ENCODE data around the gene COQ10A.
A peak's percentile ranks its signal among the peaks of the same experiment; 100 is the strongest.
"Not testable (repeated sequence)": the region's sequence is repeated elsewhere in the genome, so short reads cannot be mapped to it uniquely, and the experiment has no call there.

Gene COQ10A

GRCh38 chr12:56282030-56282429 lies 15.3 kb downstream of the COQ10A start:
- DNase-seq, result no peak

GRCh38 chr12:56282579-56282978 lies 15.8 kb downstream of the COQ10A start:
- no peak for DNase-seq

- DNase-seq, result not testable (repeated sequence)
Observed at GRCh38 chr12:56284263-56284662, 17.5 kb downstream of the COQ10A start.

- DNase-seq, result no peak
Observed at GRCh38 chr12:56286044-56286830, 19.5 kb downstream of the COQ10A start.

- no peak for DNase-seq
Observed at GRCh38 chr12:56288705-56289387, 22.1 kb downstream of the COQ10A start.

GRCh38 chr12:56293795-56294194 lies 27.1 kb downstream of the COQ10A start:
- DNase-seq, result no peak

GRCh38 chr12:56296295-56296694 lies 29.6 kb downstream of the COQ10A start:
- no peak for DNase-seq

- DNase-seq, result no peak
Observed at GRCh38 chr12:56297400-56297799, 30.7 kb downstream of the COQ10A start.

GRCh38 chr12:56298828-56299227 lies 32.1 kb downstream of the COQ10A start:
- DNase-seq, result no peak

GRCh38 chr12:56299308-56299852 lies 32.6 kb downstream of the COQ10A start:
- no peak for DNase-seq

GRCh38 chr12:56299853-56300643 lies 33.3 kb downstream of the COQ10A start, which contains the start of gene CS:
TSS of gene CS (minus strand) at chr12:56300330. CDS start at chr12:56300201, 129 bp downstream.
- DNase-seq, result peak; percentile 87 to 98 (median 96)

- no peak for DNase-seq
Observed at GRCh38 chr12:56300644-56301464, 34.1 kb downstream of the COQ10A start.

GRCh38 chr12:56304276-56304675 lies 37.5 kb downstream of the COQ10A start:
- DNase-seq, result no peak

GRCh38 chr12:56304872-56305590 lies 38.3 kb downstream of the COQ10A start:
- DNase-seq, result no peak

GRCh38 chr12:56307221-56307965 lies 40.7 kb downstream of the COQ10A start:
- DNase-seq, result no peak

GRCh38 chr12:56308714-56309113 lies 42.0 kb downstream of the COQ10A start:
- no peak for DNase-seq

- no peak for DNase-seq
Observed at GRCh38 chr12:56311003-56311402, 44.3 kb downstream of the COQ10A start.

GRCh38 chr12:56315249-56315621 lies 48.5 kb downstream of the COQ10A start:
- DNase-seq, result no peak

GRCh38 chr12:56315622-56316473 lies 49.1 kb downstream of the COQ10A start, which contains the start of gene CNPY2:
TSS of gene CNPY2 (minus strand) at chr12:56315988. CDS start at chr12:56315217, 771 bp downstream.
- DNase-seq, result peak; percentile 68 to 86 (median 83)

GRCh38 chr12:56317675-56318074 lies 50.9 kb downstream of the COQ10A start:
- no peak for DNase-seq
